Measurements from ENCODE around the gene CIP2A. TPM values are rescaled to one million over a fixed set of nuclear protein-coding genes. Genes with fewer than 3 reads are reported as not detected.

The CIP2A gene
- total RNA-seq, 1 donor: 39.2 TPM

- H3K4me3 ChIP-seq (ENCODE audit: low read depth, low read length): no peak overlapping the region
- peak; percentile 5 for DNase-seq (ENCODE audit: low read depth)
- no peak for TF ChIP-seq CTCF (IDR thresholded peaks at IDR 0.05; ENCODE audit: insufficient read depth, low read length)
Observed at GRCh38 chr3:108524537-108524936, 64.7 kb downstream of the CIP2A start.

GRCh38 chr3:108518895-108519294 lies 70.3 kb downstream of the CIP2A start:
- no peak overlapping the region for H3K4me3 ChIP-seq (ENCODE audit: low read depth, low read length)
- peak; percentile 12 for DNase-seq (ENCODE audit: low read depth)
- no peak for TF ChIP-seq CTCF (IDR thresholded peaks at IDR 0.05; ENCODE audit: insufficient read depth, low read length)

- TF ChIP-seq CTCF (IDR thresholded peaks at IDR 0.05; ENCODE audit: insufficient read depth, low read length): no peak
- DNase-seq (ENCODE audit: low read depth): no peak
- H3K4me3 ChIP-seq (ENCODE audit: low read depth, low read length): no peak overlapping the region
Observed at GRCh38 chr3:108516881-108517280, 72.4 kb downstream of the CIP2A start.

- no peak for TF ChIP-seq CTCF (IDR thresholded peaks at IDR 0.05; ENCODE audit: insufficient read depth, low read length)
- no peak overlapping the region for H3K4me3 ChIP-seq (ENCODE audit: low read depth, low read length)
- DNase-seq (ENCODE audit: low read depth): no peak
Observed at GRCh38 chr3:108513961-108514360, 75.3 kb downstream of the CIP2A start.

- TF ChIP-seq CTCF (IDR thresholded peaks at IDR 0.05; ENCODE audit: insufficient read depth, low read length): no peak
- no peak overlapping the region for H3K4me3 ChIP-seq (ENCODE audit: low read depth, low read length)
- no peak for DNase-seq (ENCODE audit: low read depth)
Observed at GRCh38 chr3:108512671-108513070, 76.6 kb downstream of the CIP2A start.

GRCh38 chr3:108511490-108511889 lies 77.7 kb downstream of the CIP2A start:
- H3K4me3 ChIP-seq (ENCODE audit: low read depth, low read length): no peak overlapping the region
- no peak for DNase-seq (ENCODE audit: low read depth)
- TF ChIP-seq CTCF (IDR thresholded peaks at IDR 0.05; ENCODE audit: insufficient read depth, low read length): no peak

- H3K4me3 ChIP-seq (ENCODE audit: low read depth, low read length): no peak overlapping the region
- TF ChIP-seq CTCF (IDR thresholded peaks at IDR 0.05; ENCODE audit: insufficient read depth, low read length): no peak
- no peak for DNase-seq (ENCODE audit: low read depth)
Observed at GRCh38 chr3:108511055-108511454, 78.2 kb downstream of the CIP2A start.
